Small intestine (tissue), 7 donors: ENCODE measurements around the gene ENTPD8. TPM values are rescaled to one million over a fixed set of nuclear protein-coding genes. Genes with fewer than 3 reads are reported as not detected.

Experiments
- DNase-seq, 2 donors: peaks; one replicate each; pipeline versions ENCODE4 v3.0.0 to v3.0.0-alpha.2; 2013
- FAIRE-seq: peaks from 2 replicates; lab custom pipeline; 2012; peaks lifted over from hg19 to GRCh38; lab: Jason Lieb, UNC
- H3K27ac ChIP-seq, 3 donors: one replicate each; pipeline ENCODE4 v1.5.1; 2013; ENCODE audit warnings: low read length in 2 of 3, mild to moderate bottlenecking in 2 of 3, control low read depth in 1 of 3, inconsistent platforms in 1 of 3, low read depth in 1 of 3, moderate library complexity in 1 of 3
- H3K27me3 ChIP-seq, 3 donors: one replicate each; pipeline ENCODE4 v1.6.1; 2013; ENCODE audit warnings: low read length in 3 of 3, inconsistent platforms in 1 of 3; ENCODE audit not compliant: control insufficient read depth in 3 of 3, insufficient read depth in 3 of 3
- H3K36me3 ChIP-seq, 3 donors: one replicate each; pipeline ENCODE4 v1.6.1; 2013; ENCODE audit warnings: low read length in 3 of 3, inconsistent platforms in 1 of 3, low read depth in 1 of 3, mild to moderate bottlenecking in 1 of 3, moderate library complexity in 1 of 3; ENCODE audit not compliant: control insufficient read depth in 3 of 3, insufficient read depth in 2 of 3
- H3K4me1 ChIP-seq, 3 donors: one replicate each; pipeline ENCODE4 v1.6.1; 2013; ENCODE audit warnings: low read length in 2 of 3, inconsistent platforms in 1 of 3, low read depth in 1 of 3, mild to moderate bottlenecking in 1 of 3, moderate library complexity in 1 of 3; ENCODE audit not compliant: control insufficient read depth in 3 of 3, insufficient read depth in 2 of 3
- H3K4me3 ChIP-seq, 3 donors: one replicate each; pipeline ENCODE4 v1.5.1; 2013; ENCODE audit warnings: low read length in 3 of 3, control low read depth in 1 of 3, inconsistent platforms in 1 of 3, low read depth in 1 of 3, mild to moderate bottlenecking in 1 of 3, moderate library complexity in 1 of 3
- H3K9me3 ChIP-seq, 2 donors: one replicate each; pipeline ENCODE4 v1.6.1; 2013; ENCODE audit warnings: low read depth in 1 of 2, low read length in 1 of 2; ENCODE audit not compliant: control insufficient read depth in 2 of 2, insufficient read depth in 1 of 2
- WGBS, 3 donors: extraction: QIAGEN DNeasy Blood & Tissue Kit; methylation state at CpG; one replicate each; pipeline ENCODE4 v1.1.7; 2013; 5-methylcytosine and 5-hydroxymethylcytosine counted together
- polyA plus RNA-seq, 4 donors: library from polyadenylated mRNA; stranded (reverse) in 3 of 4; unstranded in 1 of 4; fragments of 200-250 nt in 3 of 4; fragments of 120-200 nt in 1 of 4; gene quantifications; one replicate each; pipeline versions ENCODE4 v1.2.1 to v1.2.3, GENCODE V29; 2013
- donor health status: healthy with polysubstance abuse.
- donor health status: control.
- donor health status: control.
- donor health status: Bipolar disorder and iron deficiency.
- donor health status: healthy.

ENTPD8 gene
- polyA plus RNA-seq, 4 donors: 15.9 to 85.4 (median 40.8) TPM

DNA sequence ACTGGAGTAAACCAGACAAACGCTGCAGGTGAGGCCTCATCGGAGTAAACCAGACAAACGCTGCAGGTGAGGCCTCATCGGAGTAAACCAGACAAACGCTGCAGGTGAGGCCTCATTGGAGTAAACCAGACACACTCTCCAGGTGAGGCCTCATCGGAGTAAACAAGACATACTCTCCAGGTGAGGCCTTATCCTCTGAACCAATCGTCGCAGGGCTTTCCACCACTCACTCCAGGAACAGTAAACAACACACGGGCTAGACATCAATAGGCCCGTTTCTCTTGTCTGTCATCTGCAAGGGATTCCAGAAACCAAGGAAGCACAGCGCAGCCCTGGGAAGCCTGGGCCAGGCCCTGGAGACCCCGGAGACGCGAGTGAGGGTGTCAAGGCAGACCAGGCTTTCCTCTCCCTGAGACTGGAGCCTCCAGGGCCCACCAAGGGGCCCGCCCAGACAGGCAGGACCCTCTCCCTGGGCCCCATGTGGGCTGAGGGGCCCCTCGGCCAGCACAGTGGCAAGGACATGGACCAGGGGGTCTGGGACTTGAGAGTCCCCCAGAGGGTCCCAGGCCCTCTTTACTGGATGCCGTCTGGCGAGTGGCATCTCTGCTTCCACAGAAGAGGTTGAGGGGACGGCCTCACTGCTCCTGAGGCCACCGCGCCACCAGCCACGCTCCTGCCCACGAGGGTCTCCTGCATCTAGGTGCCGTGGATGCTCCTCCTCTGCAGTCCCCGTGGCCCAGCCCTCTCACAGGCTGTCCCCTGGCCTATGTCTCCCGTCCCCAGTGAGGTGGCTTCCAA lies 44.4 kb upstream of the ENTPD8 start:
- Histone ChIP-seq H3K4me1 (peaks cover 0 to 4% (median 0%) of the 10 kb centered on the region in 3 donors), H3K9me3 (no peaks in the 10 kb centered on the region), H3K27ac (no peak overlapping the region), H3K27me3 (no peaks in the 10 kb centered on the region), H3K36me3 (no peaks in the 10 kb centered on the region), H3K4me3 (no peak overlapping the region)
- DNase-seq: no peak
- no peak for FAIRE-seq
- WGBS, 3 donors: 85 to 90% (median 90%) methylated on average over 26 of the region's 26 CpGs

DNA sequence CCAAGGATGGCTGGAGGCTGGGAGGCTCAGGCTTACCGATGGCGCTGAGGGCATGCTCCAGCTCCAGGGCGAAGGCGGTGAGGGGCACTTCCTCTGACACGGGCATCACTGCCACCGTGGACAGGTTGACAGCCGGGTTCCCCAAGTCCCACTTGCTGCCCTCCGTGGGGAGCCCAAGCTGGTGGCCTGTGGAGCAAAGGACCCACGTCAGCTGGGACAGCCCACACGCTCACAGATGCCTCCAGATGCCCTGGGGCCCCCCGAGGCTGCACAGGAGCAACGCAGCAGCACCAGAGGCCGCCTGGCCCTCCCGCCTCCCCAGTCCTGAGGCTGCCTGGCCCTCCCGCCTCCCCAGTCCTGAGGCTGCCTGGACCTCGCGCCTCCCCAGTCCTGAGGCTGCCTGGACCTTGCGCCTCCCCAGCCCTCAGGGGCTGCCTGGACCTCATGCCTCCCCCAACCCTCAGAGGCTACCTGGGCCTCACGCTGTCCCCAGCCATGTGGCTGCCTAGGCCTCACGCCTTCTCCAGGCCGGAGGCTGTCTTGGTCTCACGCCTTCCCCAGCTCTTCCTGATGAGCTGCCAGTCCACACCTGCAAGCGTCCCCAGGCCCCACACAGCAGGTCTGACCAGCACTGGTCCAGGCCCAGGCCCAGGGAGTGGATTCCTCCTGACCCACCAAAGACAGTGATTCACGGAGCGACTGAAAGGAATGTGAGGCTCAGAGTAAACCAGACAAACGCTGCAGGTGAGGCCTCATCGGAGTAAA lies 43.6 kb upstream of the ENTPD8 start:
- Histone ChIP-seq H3K27ac (no peak overlapping the region), H3K36me3 (no peaks in the 10 kb centered on the region), H3K27me3 (no peaks in the 10 kb centered on the region), H3K4me1 (peaks cover 0 to 4% (median 0%) of the 10 kb centered on the region in 3 donors), H3K9me3 (no peaks in the 10 kb centered on the region), H3K4me3 (no peak overlapping the region)
- 92 to 96% (median 96%) methylated on average over 22 to 27 of the region's 27 CpGs for WGBS, 3 donors
- DNase-seq (no peak), FAIRE-seq (no peak)

DNA sequence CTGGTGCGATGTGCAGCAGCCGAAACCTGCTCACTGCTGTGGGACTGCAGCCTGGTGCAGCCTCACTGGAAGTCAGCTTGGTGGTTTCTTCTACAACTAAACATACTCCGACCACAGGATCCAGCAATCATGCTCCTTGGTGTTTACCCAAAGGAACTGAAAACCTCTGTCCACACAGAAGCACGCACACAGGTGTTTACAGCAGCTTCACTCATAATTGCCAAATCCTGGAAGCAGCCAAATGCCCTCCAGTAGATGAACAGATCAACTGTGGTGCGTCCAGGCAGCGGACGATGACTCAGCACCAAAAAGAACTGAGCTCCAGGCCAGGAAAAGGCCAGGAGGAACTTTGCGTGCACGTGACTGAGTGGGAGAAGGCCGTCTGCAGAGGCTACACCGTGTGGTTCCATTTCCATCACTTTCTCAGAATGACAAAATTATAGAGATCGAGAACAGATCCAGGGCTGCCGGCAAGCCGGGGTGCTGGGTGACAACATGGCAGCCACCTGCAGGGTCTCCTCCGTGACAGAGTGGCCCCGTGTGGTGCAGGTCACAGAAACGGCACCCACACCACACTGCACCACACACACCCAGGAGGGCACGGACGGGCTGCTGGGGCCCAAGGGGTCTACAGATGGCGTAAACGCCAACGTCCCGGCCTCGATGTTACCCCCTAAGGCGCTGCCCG lies 41.1 kb upstream of the ENTPD8 start:
- H3K27me3 ChIP-seq: no peaks in the 10 kb centered on the region
- FAIRE-seq: no peak
- no peak overlapping the region for H3K4me3 ChIP-seq
- H3K4me1 ChIP-seq: no peaks in the 10 kb centered on the region
- no peaks in the 10 kb centered on the region for H3K36me3 ChIP-seq
- no peaks in the 10 kb centered on the region for H3K9me3 ChIP-seq
- DNase-seq: no peak
- WGBS, 3 donors: 70 to 82% (median 79%) methylated on average over 24 to 26 of the region's 26 CpGs
- peak overlapping the region in 1 of 3 donors; percentile 1 for H3K27ac ChIP-seq

DNA sequence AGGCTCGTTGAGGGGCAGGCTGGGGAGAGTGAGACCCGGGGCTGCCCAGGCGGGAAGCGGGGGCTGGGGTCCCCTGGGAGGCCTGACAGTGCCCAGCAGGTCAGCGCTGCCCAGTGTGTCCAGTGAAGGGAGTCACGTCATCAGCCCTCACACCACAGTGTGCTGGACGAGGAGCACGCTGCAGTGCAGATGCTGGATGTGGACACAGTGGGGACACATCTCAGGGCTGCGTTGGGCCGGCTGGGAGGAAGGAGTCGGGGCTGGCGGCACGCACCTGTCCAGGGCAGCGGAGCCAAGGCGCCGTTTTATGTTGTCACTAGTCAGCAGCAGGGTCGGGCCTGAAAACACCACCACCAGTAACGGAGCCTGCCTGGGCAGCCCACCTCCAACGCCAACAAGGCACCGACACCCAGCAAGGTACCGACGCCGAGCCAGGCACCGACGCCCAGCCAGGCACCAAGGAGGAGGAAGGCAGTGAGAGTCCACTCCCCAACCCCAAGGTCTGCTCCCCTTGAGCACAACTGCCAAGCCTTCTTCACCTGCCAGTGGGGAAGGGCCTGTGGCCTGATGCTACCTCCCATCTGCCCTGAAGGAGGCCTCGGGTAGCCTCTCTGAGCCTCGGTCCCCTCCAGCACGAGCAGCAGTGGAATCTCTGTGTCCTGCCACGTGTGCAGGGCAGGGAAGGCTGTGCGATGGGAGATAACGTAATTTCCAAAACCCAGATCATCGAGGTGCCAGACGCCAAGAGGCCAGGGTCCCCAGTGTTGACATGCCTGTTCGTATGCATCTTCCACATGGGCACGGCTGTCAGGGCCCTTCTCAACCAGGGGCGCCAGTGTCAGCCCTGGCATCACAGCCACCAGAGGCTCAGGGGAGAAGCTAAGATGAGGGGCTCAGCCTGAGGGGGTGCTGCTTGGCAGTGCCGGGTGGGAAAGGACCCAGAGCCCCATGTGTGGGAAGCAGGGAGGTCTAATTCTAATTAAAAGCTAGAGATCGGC lies 39.8 kb upstream of the ENTPD8 start:
- H3K4me3 ChIP-seq: no peak overlapping the region
- DNase-seq: no peak
- no peaks in the 10 kb centered on the region for H3K27me3 ChIP-seq
- no peak for FAIRE-seq
- H3K36me3 ChIP-seq: no peaks in the 10 kb centered on the region
- 86 to 91% (median 88%) methylated on average over 38 of the region's 38 CpGs for WGBS, 3 donors
- H3K27ac ChIP-seq: no peak overlapping the region
- peaks cover 0 to 5% of the 10 kb centered on the region in 2 donors for H3K9me3 ChIP-seq
- H3K4me1 ChIP-seq: no peaks in the 10 kb centered on the region

GRCh38 chr9:137479892-137480685 lies 38.9 kb upstream of the ENTPD8 start:
- DNase-seq (no peak), FAIRE-seq (no peak)
- no peaks in the 10 kb centered on the region for H3K4me1 ChIP-seq
- H3K4me3 ChIP-seq: no peak overlapping the region
- no peaks in the 10 kb centered on the region for H3K36me3 ChIP-seq
- 86 to 90% (median 90%) methylated on average over 31 to 32 of the region's 32 CpGs for WGBS, 3 donors
- no peak overlapping the region for H3K27ac ChIP-seq
- H3K9me3 ChIP-seq: peaks cover 0 to 11% of the 10 kb centered on the region in 2 donors
- H3K27me3 ChIP-seq: no peaks in the 10 kb centered on the region

GRCh38 chr9:137478962-137479861 lies 38.1 kb upstream of the ENTPD8 start:
- FAIRE-seq: no peak
- Histone ChIP-seq H3K36me3 (no peaks in the 10 kb centered on the region), H3K27me3 (no peaks in the 10 kb centered on the region), H3K4me3 (no peak overlapping the region), H3K4me1 (no peaks in the 10 kb centered on the region), H3K9me3 (peaks cover 0 to 15% of the 10 kb centered on the region in 2 donors), H3K27ac (no peak overlapping the region)
- 72 to 83% (median 82%) methylated on average over 31 to 36 of the region's 36 CpGs for WGBS, 3 donors
- DNase-seq: no peak

DNA sequence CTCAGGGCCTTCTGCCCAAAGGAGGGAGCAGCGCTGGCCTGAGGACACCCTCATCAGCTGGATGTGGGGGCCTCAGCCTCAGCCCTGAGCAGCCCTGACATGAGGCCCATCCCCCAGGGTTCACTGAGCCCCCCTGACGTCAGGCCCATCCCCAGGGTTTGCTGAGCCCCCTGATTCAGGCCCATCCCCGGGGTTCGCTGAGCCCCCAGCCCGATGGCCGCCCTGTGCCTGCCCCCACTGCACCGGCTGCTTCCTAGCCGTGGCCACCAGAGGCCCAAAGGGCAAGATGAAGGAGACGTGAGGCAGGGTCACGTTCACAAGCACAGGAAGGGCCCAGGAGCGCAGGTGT lies 37.4 kb upstream of the ENTPD8 start:
- 80 to 91% (median 82%) methylated on average over 10 to 11 of the region's 11 CpGs for WGBS, 3 donors
- Histone ChIP-seq H3K4me1 (no peaks in the 10 kb centered on the region), H3K27ac (no peak overlapping the region), H3K36me3 (no peaks in the 10 kb centered on the region), H3K27me3 (no peaks in the 10 kb centered on the region), H3K9me3 (peaks cover 0 to 19% of the 10 kb centered on the region in 2 donors), H3K4me3 (no peak overlapping the region)
- DNase-seq (no peak), FAIRE-seq (no peak)
